NCI-H2081 (cell line): ENCODE measurements around the gene TACR2.
"Not testable (repeated sequence)": the region's sequence is repeated elsewhere in the genome, so short reads cannot be mapped to it uniquely, and the experiment has no call there.

Experiments
- DNase-seq, 2 experiments: peaks; one replicate each; lab custom pipeline; 2025; lab: John Stamatoyannopoulos, UW

Gene TACR2

GRCh38 chr10:69450395-69450794 lies 33.7 kb upstream of the TACR2 start:
- DNase-seq = not testable (repeated sequence)

GRCh38 chr10:69449841-69450240 lies 33.1 kb upstream of the TACR2 start:
- DNase-seq = peak; percentile 36 to 37

DNA sequence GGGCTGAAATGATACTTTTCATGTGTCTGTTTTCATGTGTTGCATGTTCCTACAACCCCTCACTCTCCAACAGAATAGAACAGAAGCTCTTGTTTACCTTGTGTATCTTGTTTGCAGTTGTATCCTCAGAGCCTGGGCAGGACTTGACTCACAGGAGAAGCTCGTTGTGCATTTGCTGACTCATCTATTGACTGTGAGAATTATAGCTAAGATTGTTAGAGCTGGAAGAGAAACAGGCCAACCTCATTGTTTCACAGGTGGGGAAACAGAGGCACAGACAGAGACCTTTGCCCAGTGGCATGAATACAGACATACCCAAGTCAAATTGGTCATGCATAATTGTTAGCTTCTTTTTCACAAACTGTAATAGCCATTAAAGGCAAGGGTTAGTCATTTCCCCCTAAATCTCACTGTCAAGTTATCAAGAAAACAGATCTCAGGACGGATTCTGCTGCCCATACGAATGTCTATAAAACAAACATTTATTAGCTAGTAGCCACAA lies 30.0 kb upstream of the TACR2 start:
- DNase-seq = no peak

DNA sequence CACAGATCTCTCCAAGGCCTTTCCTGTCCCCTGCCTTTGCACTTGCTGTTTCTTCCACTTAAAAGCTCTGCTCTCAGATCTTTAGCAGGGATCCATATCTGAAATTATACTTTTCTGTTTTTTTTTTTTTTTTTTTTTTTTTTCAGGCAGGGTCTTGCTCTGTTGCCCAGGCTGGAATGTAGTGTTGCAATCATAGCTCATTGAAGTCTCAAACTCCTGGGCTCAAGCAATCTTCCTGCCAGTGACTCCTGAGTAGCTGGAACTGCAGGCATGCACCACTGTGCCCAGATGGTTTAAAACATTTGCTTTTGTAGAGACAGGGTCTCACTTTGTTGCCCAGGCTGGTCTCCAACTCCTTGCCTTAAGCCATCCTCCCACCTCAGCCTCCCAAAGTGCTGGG lies 29.5 kb upstream of the TACR2 start:
- no peak for DNase-seq

DNA sequence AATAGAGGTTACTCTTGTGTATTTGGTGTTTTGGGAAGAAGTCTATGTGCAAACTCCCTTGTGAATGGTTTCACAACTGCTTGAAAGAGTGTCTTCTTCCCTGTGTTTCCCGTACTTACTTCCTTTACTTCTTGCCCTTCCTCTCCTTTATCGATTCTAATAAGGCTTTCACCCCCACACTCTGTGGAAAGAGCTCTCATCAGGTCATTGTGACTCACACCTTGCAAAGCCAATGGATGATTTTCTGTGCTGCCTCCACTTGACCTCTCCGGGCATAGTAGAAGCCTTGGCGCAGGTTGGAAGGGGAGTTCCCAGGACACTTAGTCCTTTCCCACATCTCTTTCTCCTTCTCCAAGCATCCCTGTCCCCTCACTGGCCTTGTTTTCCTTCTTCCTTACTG lies 28.3 kb upstream of the TACR2 start:
- DNase-seq = no peak

- no peak for DNase-seq
Observed at GRCh38 chr10:69443354-69443753, 26.6 kb upstream of the TACR2 start.

GRCh38 chr10:69439813-69440506 lies 23.2 kb upstream of the TACR2 start:
- DNase-seq = no peak

DNA sequence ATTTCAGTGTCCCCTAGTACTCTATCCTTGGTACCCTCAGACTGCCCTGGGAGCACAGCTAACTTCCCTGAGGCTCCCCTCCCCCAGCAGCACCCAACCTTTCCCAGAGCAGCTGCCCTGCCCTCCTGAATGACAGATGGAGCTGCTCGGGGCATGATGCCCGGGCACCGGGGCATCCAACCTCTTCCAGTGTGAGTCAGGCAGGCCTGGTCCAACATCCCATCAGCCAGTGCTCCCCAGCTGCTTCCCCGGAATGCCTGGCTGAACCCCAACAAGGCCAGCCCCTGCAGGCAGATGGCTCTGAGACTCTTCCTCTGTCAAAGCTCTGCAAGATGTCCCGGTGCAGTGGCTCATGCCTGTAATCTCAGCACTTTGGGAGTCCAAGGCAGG lies 22.6 kb upstream of the TACR2 start:
- no peak for DNase-seq

DNA sequence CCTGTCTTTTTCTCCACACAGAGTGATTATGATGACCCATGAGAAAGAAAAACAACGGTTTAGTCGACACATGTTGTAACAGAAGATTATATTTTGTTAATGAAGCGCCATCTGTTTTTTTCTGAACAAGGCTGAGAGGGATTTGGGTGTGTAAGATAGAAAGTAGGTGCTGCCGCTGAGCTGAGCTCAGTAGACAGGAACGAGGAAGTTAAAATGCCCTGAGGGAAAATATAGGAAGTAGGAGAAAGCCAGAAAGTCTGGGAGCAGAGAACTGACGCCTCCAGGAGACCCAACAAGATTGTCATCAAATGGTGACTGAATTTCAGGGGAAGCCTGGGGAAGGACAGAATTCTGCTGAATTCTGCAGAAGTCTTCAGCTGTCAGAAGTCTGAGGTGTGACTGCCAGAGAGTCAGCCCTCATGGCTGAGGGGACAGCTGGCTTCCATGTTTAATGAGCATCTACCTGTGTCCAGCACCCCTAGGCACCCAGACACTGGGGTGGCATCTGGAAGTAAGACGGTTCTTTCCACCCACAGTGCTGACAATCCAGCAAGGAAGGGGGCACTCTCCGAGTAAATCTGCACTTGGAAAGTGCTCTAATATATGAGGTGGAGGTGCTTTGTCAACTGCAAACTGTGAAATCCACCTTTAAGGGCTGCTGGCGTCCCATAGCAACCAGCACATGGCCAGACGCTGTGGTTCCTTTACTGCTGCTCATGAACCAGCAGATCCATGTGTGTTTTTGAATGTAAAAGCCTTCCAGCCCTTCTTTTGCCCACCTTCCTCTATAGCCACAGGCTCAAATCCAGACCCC lies 22.0 kb upstream of the TACR2 start:
- peak in 1 of 2 experiments; percentile 11 for DNase-seq

GRCh38 chr10:69437321-69438259 lies 20.9 kb upstream of the TACR2 start:
- DNase-seq = no peak

- DNase-seq = no peak
Observed at GRCh38 chr10:69435966-69436520, 19.3 kb upstream of the TACR2 start.

DNA sequence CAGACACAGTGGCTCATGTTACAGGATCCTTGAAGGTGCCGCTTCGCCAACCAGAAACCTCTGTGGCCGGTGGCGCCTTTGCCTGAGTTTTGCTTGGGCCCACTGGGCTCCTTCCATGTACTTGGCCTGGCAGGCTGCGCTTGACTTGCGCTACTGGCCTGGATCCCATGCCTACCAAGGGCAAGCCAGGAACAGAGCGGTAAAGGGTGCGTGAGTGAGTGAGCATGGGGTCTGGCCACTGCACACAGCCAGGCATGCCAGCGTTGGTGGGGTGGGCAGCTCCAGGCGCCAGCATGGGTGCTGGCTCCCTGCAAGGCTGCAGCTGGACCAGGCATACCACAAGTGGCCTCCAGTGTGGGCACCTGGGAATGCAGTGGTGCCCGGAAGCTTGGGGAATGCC lies 18.2 kb upstream of the TACR2 start:
- no peak for DNase-seq

DNA sequence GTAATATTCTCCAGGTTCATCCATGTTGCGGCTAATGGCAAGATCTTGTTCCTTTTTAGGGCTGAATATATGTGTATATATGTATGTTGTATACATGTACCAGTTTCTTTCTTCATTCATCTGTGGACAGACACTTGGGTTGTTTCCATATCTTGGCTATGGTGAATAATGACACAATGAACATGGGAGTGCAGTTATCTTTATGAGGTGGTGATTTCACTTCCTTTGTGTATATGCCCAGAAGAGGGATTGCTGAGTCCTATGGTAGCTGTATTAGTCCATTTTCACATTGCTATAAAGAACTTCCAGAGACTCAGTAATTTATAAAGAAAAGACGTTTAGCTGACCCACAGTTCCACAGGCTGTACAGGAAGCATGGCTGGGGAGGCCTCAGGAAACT lies 17.5 kb upstream of the TACR2 start:
- DNase-seq = no peak

- DNase-seq = peak; percentile 13 to 41
Observed at GRCh38 chr10:69428165-69428564, 11.4 kb upstream of the TACR2 start.

DNA sequence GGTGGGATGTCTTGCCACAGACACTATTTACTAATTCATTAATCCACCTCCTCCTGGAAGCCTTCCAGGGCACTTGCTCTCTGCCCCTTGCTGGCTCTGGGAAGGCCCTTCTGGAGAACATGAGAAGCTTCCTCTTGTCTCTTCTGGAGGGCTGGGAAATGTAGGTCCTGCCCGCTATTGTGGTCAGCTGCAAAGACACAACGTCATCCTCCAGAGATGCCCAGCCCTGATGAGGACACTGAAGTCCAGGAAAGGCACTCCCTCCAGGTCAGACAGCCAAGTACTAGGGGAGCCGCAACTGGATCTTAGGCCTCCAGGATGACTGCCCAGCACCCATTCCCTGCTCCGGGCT lies 9.6 kb upstream of the TACR2 start:
- no peak for DNase-seq

DNA sequence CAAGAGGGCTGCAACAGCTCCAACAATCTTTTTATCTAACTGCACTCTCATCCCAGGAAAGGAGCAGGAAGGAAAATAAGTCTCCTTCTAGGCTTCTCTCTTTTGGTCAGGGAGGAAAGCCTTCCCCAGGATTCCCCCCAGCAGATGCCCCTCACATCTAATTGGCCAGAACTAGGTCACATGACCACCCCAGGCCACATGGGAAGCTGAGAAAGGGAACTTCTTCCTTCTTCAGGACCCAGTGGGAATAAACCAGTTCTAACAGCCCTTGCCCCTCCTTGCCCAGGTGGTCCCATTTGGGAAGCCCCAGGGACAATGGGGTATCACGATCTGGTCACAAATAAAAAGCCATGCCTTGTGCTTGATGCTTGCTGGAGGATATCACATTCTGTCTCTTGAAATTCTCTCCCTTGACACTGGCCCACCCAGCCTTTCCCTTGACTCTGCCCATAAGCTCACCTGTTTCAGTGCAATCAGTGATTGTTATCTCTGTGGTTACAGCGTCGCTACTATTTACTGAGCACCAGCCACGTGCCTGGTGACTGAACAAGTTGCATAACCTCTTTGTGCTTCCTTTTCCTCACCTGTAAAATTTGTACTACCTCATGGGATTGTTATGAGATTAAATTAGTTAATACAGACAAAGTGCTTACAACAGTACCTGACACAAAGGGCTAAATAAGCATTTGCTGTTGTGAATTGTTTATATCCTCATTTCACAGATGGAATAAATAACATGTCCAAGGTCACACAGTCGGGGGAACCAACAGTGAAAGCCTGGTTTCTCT lies 9.0 kb upstream of the TACR2 start:
- DNase-seq = no peak

- DNase-seq = no peak
Observed at GRCh38 chr10:69425041-69425440, 8.3 kb upstream of the TACR2 start.

DNA sequence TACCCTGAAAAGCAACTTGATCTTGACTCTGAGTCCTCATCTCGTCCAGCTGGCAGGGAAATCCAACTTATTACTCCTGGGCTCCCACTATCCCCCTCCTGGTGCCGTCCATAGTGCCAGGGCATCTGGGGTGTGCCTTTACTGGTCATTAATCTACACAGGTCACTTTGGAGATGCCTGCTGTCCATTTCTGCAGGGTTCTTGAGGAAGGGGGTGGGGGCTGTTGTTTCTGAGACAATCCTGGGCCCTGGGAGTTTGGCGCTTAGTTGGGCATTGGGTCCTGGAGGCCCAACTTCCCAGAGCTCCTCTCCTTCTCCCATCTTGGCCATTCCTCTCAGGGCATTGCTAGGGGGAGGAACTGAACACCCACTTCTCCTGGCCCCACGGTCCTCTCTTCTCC lies 6.0 kb upstream of the TACR2 start:
- DNase-seq = no peak

GRCh38 chr10:69421611-69422308 lies 5.0 kb upstream of the TACR2 start:
- DNase-seq = peak in 1 of 2 experiments; percentile 19

DNA sequence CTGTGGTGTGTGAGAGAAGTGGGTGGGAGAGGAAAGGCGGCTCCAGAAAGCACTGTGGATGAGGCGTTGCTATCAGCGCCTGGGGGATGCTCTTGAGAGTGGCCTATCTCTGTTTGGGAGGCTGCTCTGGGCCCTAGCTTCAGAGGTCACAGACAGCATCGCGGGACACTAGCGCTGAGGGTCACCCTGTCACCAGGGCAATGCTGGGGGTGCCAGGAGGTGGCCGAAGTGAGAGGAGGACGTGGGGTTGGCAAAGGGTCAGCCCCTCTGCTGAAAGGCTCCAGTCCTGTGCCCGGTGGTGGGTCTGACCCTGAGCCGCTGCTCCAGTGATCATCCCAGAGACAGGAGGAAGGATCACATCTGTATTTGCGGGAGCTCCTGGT lies 3.0 kb upstream of the TACR2 start:
- DNase-seq = no peak
